RWPE2 (cell line): ENCODE measurements around the gene TUBA3E.
"Not testable (repeated sequence)": the region's sequence is repeated elsewhere in the genome, so short reads cannot be mapped to it uniquely, and the experiment has no call there.

Experiments used
- ATAC-seq: fragments of 200-7000 bp; cut with Tn5 transposase; 3 replicates; pipeline ENCODE4 v1.9.1; 2021; ENCODE audit warnings: low read depth
- DNase-seq: peaks from one replicate; pipeline ENCODE4 v3.0.0-alpha.2; 2020; ENCODE audit warnings: low spot score
- H3K27ac ChIP-seq: fragments of 450-650 bp; 2 replicates; pipeline ENCODE4 v1.5.1; 2017; ENCODE audit warnings: mild to moderate bottlenecking; ENCODE audit not compliant: poor library complexity, severe bottlenecking
- H3K27me3 ChIP-seq: fragments of 250-450 bp; sonication (Bioruptor Pico); 2 replicates; pipeline ENCODE4 v1.5.1; 2021; ENCODE audit warnings: mild to moderate bottlenecking, moderate library complexity; ENCODE audit not compliant: insufficient read depth, poor library complexity, severe bottlenecking
- H3K36me3 ChIP-seq: fragments of 250-450 bp; sonication (Bioruptor Pico); 2 replicates; pipeline ENCODE4 v1.5.1; 2020; ENCODE audit warnings: low read depth, mild to moderate bottlenecking, moderate library complexity
- H3K4me1 ChIP-seq: fragments of 250-450 bp; sonication (Bioruptor Pico); 2 replicates; pipeline ENCODE4 v1.5.1; 2021; ENCODE audit warnings: mild to moderate bottlenecking, moderate library complexity; ENCODE audit not compliant: insufficient read depth, poor library complexity, severe bottlenecking
- H3K4me3 ChIP-seq: fragments of 250-450 bp; sonication (Bioruptor Pico); 2 replicates; pipeline ENCODE4 v1.5.1; 2021; ENCODE audit warnings: mild to moderate bottlenecking, moderate library complexity; ENCODE audit not compliant: severe bottlenecking
- H3K9me3 ChIP-seq: fragments of 250-450 bp; sonication (Bioruptor Pico); 2 replicates; pipeline ENCODE4 v1.5.1; 2021; ENCODE audit warnings: mild to moderate bottlenecking, moderate library complexity; ENCODE audit not compliant: severe bottlenecking
- CTCF ChIP-seq: fragments of 450-650 bp; IDR thresholded peaks from one replicate; pipeline ENCODE4 v1.5.1; 2017; ENCODE audit warnings: mild to moderate bottlenecking, moderate library complexity; ENCODE audit not compliant: poor library complexity, severe bottlenecking

TUBA3E gene

DNA sequence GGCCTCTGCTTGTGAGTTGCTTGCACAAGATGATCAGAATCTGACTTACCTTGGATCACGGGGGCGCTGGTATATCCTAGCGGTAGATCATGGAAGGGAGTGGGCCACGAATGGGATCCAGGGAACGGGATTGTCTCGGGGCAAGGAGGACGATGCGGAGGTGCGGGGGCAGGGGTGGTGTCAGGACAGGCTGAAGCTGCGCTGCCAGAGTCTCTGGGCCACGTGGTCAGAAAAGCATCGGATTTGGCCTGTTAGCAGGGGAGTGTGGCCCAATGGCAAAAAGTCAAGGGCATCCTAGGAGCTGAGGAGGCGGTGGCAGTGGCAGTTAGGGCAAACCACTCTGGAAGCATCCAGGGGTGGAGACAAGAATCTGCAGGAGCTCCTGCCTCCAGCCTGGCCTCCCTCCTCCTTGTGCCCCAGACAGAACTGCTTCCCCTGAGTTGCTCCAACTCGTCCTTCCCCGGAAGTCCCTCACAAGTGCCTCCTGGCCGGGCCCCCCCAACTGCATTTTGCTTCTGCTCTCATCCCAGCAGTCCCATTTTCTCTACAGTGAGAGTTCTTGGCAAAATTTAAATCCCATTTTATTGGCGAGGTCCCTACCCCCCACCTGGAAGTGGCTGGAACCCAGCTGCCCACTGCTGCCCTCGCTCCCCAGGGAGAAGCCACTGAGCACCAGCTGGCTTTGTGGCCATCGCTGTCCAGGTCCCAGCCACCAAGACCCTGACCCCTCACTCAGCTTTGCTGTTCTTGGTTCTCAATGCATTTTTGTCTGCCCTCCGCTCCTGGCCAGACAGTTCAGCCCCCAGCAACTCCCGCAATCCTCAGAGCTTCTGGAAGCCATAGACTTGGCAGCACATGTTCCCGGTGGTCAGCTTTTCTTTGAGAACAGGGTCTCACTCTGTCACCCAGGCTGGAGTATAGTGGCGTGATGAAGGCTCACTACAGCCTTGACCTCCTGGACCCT, 47.8 kb downstream of the TUBA3E start:
- Histone ChIP-seq H3K27me3 (no peaks in the 10 kb centered on the region), H3K9me3 (no peaks in the 10 kb centered on the region), H3K4me3 (no peak overlapping the region), H3K36me3 (no peaks in the 10 kb centered on the region), H3K27ac (no peak overlapping the region), H3K4me1 (no peaks in the 10 kb centered on the region)
- ATAC-seq (no peak; the same call in 2 of the 3 replicates), DNase-seq (peak; percentile 52)
- TF ChIP-seq CTCF, result no peak

DNA sequence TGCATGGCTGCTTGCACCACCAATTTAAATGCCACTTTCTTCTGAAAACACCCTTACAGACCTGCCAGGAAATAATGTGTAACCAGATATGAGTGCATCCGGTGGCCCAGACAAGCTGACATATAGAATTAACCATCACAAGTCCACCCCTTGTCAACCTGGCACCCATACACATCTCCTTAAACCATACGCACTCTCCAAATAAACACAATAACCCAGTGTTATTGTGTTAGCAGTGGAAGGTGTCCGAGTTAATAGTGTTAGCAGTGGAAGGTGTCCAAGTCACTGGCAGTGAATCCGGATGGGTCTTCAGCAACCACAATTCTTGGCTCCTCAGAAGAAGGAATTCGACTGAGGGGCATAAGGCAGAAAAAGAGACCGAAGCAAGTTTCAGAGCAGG, 49.7 kb downstream of the TUBA3E start:
- H3K4me1 ChIP-seq, H3K4me3 ChIP-seq, ATAC-seq, H3K27ac ChIP-seq, H3K36me3 ChIP-seq, DNase-seq, H3K9me3 ChIP-seq, H3K27me3 ChIP-seq: not testable (repeated sequence)

GRCh38 chr2:130145006-130145414, 53.2 kb downstream of the TUBA3E start, which contains the start of gene CCDC74B:
Gene CCDC74B (minus strand): TSS chr2:130145112. CDS start chr2:130144996, 116 bp downstream.
- not testable (repeated sequence) for H3K27ac ChIP-seq, H3K27me3 ChIP-seq, H3K4me1 ChIP-seq, H3K36me3 ChIP-seq, H3K9me3 ChIP-seq
- ATAC-seq (peak; percentile 76), DNase-seq (peak; percentile 40)
- H3K4me3 ChIP-seq, result peak within 1 kb of the TSS; percentile 25

- H3K4me3 ChIP-seq, H3K9me3 ChIP-seq, ATAC-seq, H3K27ac ChIP-seq, H3K36me3 ChIP-seq, H3K4me1 ChIP-seq, H3K27me3 ChIP-seq: not testable (repeated sequence)
- peak; percentile 38 for DNase-seq
Observed at GRCh38 chr2:130143266-130144039, 54.8 kb downstream of the TUBA3E start.

GRCh38 chr2:130142396-130143265, 55.6 kb downstream of the TUBA3E start:
- not testable (repeated sequence) for H3K9me3 ChIP-seq, ATAC-seq, H3K27me3 ChIP-seq, H3K4me3 ChIP-seq, H3K27ac ChIP-seq, H3K36me3 ChIP-seq, DNase-seq, H3K4me1 ChIP-seq
